A549 (cell line): ENCODE measurements around the gene IQCC. TPM values are rescaled to one million over a fixed set of nuclear protein-coding genes. Genes with fewer than 3 reads are reported as not detected.

ENCODE experiments used
- ATAC-seq, 2 experiments: fragments of 200-7000 bp in 1 of 2; fragments of >200 bp in 1 of 2; cut with Nextera tagmentation in 1 of 2; cut with Tn5 transposase in 1 of 2; 3 replicates each; pipeline versions ENCODE4 v1.8.0 to v1.9.1; 2018 to 2020; ENCODE audit warnings: mild to moderate bottlenecking in 1 of 2, moderate library complexity in 1 of 2
- CTCF ChIA-PET: fragments of 300-600 bp; sonication (Branson Sonifier 250); formaldehyde crosslinking; extraction: SDS; loops from one replicate; lab custom pipeline; 2021; ENCODE audit warnings: antibody characterized with exemption, inconsistent platforms; lab: Yijun Ruan, JAX
- POLR2A ChIA-PET: fragments of 350-600 bp; formaldehyde crosslinking; extraction: SDS; loops from one replicate; lab custom pipeline; 2021; ENCODE audit warnings: antibody characterized with exemption, inconsistent platforms; lab: Yijun Ruan, JAX
- DNase-seq, 2 experiments: peaks; one replicate each; pipeline versions ENCODE4 v3.0.0 to v3.0.0-alpha.2; 2011 to 2016; ENCODE audit warnings: low read depth in 1 of 2, low spot score in 1 of 2
- FAIRE-seq: peaks from 2 replicates; lab custom pipeline; 2011; peaks lifted over from hg19 to GRCh38; lab: Jason Lieb, UNC
- H3K27ac ChIP-seq, 2 experiments: fragments of >200 bp; sonication (Bioruptor Twin); formaldehyde crosslinking; 3 replicates each; pipeline ENCODE4 v1.5.1; 2016 to 2017
- H3K4me1 ChIP-seq: fragments of >200 bp; sonication (Bioruptor Twin); formaldehyde crosslinking; 3 replicates; pipeline ENCODE4 v1.6.1; 2016
- H3K4me2 ChIP-seq: fragments of >200 bp; sonication (Bioruptor Twin); formaldehyde crosslinking; 3 replicates; pipeline ENCODE4 v1.6.1; 2016
- H3K4me3 ChIP-seq: fragments of >200 bp; sonication (Bioruptor Twin); formaldehyde crosslinking; 3 replicates; pipeline ENCODE4 v1.5.1; 2016
- H3K9me3 ChIP-seq: fragments of >200 bp; sonication (Bioruptor Twin); formaldehyde crosslinking; 3 replicates; pipeline ENCODE4 v1.6.1; 2016
- ATOH8 ChIP-seq: fragments of 250-450 bp; sonication (Bioruptor Pico); IDR thresholded peaks from 2 replicates; pipeline ENCODE4 v1.5.0; 2020; ENCODE audit warnings: low read depth, mild to moderate bottlenecking, moderate library complexity
- CHD4 ChIP-seq: fragments of 200-600 bp; sonication (generic); IDR thresholded peaks from 2 replicates; pipeline ENCODE4 v1.6.1; 2016; ENCODE audit warnings: antibody characterized with exemption, mild to moderate bottlenecking, borderline replicate concordance
- E2F6 ChIP-seq: IDR thresholded peaks from 2 replicates; pipeline ENCODE4 v1.6.1; 2012; ENCODE audit warnings: low read depth, borderline replicate concordance
- EHMT2 ChIP-seq: fragments of 200-600 bp; sonication (generic); IDR thresholded peaks from 2 replicates; pipeline ENCODE4 v1.6.1; 2016; ENCODE audit warnings: antibody characterized with exemption, low read depth, mild to moderate bottlenecking, moderate library complexity
- FOSB ChIP-seq: fragments of 250-450 bp; sonication (Bioruptor Pico); IDR thresholded peaks from 2 replicates; pipeline ENCODE4 v1.5.0; 2020; ENCODE audit warnings: mild to moderate bottlenecking, moderate library complexity
- HDAC2 ChIP-seq: fragments of 200-600 bp; sonication (generic); IDR thresholded peaks from 2 replicates; pipeline ENCODE4 v1.6.1; 2016
- HMGXB4 ChIP-seq: fragments of 250-450 bp; sonication (Bioruptor Pico); IDR thresholded peaks from 2 replicates; pipeline ENCODE4 v1.5.0; 2021; ENCODE audit warnings: mild to moderate bottlenecking, moderate library complexity, borderline replicate concordance
- HOXA7 ChIP-seq: fragments of 250-450 bp; sonication (Bioruptor Pico); IDR thresholded peaks from 2 replicates; pipeline ENCODE4 v1.5.0; 2020; ENCODE audit warnings: mild to moderate bottlenecking, moderate library complexity
- JUN ChIP-seq, 2 experiments: fragments of >200 bp; sonication (Bioruptor Twin); formaldehyde crosslinking; IDR thresholded peaks; 2 replicates in 1 of 2; 3 replicates in 1 of 2; pipeline ENCODE4 v1.6.1; 2016 to 2017
- KDM1A ChIP-seq: fragments of 200-600 bp; sonication (generic); IDR thresholded peaks from 2 replicates; pipeline ENCODE4 v1.6.1; 2016; ENCODE audit warnings: low read depth, mild to moderate bottlenecking
- MAX ChIP-seq: IDR thresholded peaks from 2 replicates; pipeline ENCODE4 v1.6.1; 2012
- MYC ChIP-seq: IDR thresholded peaks from 2 replicates; pipeline ENCODE4 v1.6.1; 2012; ENCODE audit warnings: mild to moderate bottlenecking, inconsistent platforms, low read length, improper control_type of control experiment, borderline replicate concordance
- NR3C1 ChIP-seq: fragments of >200 bp; sonication (Bioruptor Twin); formaldehyde crosslinking; IDR thresholded peaks from 3 replicates; pipeline ENCODE4 v1.6.1; 2017
- PBX3 ChIP-seq: IDR thresholded peaks from 2 replicates; pipeline ENCODE4 v1.6.1; 2012
- RAD21 ChIP-seq, 2 experiments: fragments of >200 bp in 1 of 2; sonication (Bioruptor Twin) in 1 of 2; formaldehyde crosslinking in 1 of 2; IDR thresholded peaks in 1 of 2; conservative IDR thresholded peaks in 1 of 2; 2 replicates in 1 of 2; 3 replicates in 1 of 2; pipeline ENCODE4 v1.6.1; 2012 to 2018; ENCODE audit warnings: inconsistent platforms in 1 of 2
- RARB ChIP-seq: fragments of 250-450 bp; sonication (Bioruptor Pico); IDR thresholded peaks from 2 replicates; pipeline ENCODE4 v1.8.0; 2021; ENCODE audit warnings: mild to moderate bottlenecking, moderate library complexity
- RNF2 ChIP-seq: fragments of 200-600 bp; sonication (generic); IDR thresholded peaks from 2 replicates; pipeline ENCODE4 v1.6.1; 2016; ENCODE audit warnings: low read depth, mild to moderate bottlenecking, antibody characterized with exemption, moderate library complexity, borderline replicate concordance
- ZFP36 ChIP-seq: fragments of 450-650 bp; IDR thresholded peaks from 2 replicates; pipeline ENCODE4 v1.6.1; 2014; ENCODE audit warnings: borderline replicate concordance; ENCODE audit not compliant: partially characterized antibody
- WGBS: methylation state at CpG from one replicate; pipeline ENCODE4 v1.1.6; 2017; ENCODE audit errors: missing lambda C conversion rate; 5-methylcytosine and 5-hydroxymethylcytosine counted together
- polyA plus RNA-seq, 4 experiments: library from polyadenylated mRNA; depleted of rRNA in 3 of 4; stranded (reverse); fragments of >200 nt; fragmentation: RNase III in 1 of 4; extraction: RNeasy Plus Mini Kit Qiagen cat#74134 plus additional on column Dnase treatment in 1 of 4; gene quantifications; 2 replicates in 3 of 4; 3 replicates in 1 of 4; pipeline ENCODE4 v1.2.3, GENCODE V29; 2011 to 2017

IQCC gene
- polyA plus RNA-seq, 2 of the 4 experiments (the other 2 are of a cell fraction) = 1.6 to 2.0 TPM

GRCh38 chr1:32199717-32200072 is 5.8 kb upstream of the IQCC start (continued):
- TF ChIP-seq PBX3 (no peak), CHD4 (no peak)

- 12% methylated on average over 13 of the region's 34 CpGs for WGBS
- peak within 1 kb of the TSS; percentile 63 for H3K4me2 ChIP-seq
- no peak for FAIRE-seq
Measured at GRCh38 chr1:32200226-32201010, 5.1 kb upstream of the IQCC start, which contains the start of gene CCDC28B. TSS of gene CCDC28B (plus strand) at chr1:32200595. CDS start at chr1:32201936, 1,341 bp downstream.

More at GRCh38 chr1:32200226-32201010, 5.1 kb upstream of the IQCC start, which contains the start of gene CCDC28B:
- Histone ChIP-seq H3K9me3 (no peaks in the 10 kb centered on the region), H3K4me3 (peak within 1 kb of the TSS; percentile 35)
- TF ChIP-seq HDAC2 = no peak
- no peak for TF ChIP-seq MYC
- TF ChIP-seq JUN (IDR thresholded peaks at IDR 0.05) = no peak
- no peak for TF ChIP-seq HMGXB4 (CRISPR knock-in tag)
- TF ChIP-seq RARB (CRISPR knock-in tag) = no peak
- peak; percentile 67; the same call in 1 of the 2 replicates for TF ChIP-seq ATOH8 (CRISPR knock-in tag)
- TF ChIP-seq RAD21 (conservative IDR thresholded peaks at IDR 0.05 in 1 of 2, IDR thresholded peaks at IDR 0.05 in 1 of 2) = no peak
- TF ChIP-seq RNF2 = no peak
- TF ChIP-seq FOSB (CRISPR knock-in tag) = no peak
- no peak for TF ChIP-seq HOXA7
- TF ChIP-seq NR3C1 = no peak
- TF ChIP-seq MAX = peak; percentile 83
- peak; percentile 82; the same call in 1 of the 2 replicates for TF ChIP-seq E2F6
- no peak for TF ChIP-seq KDM1A
- no peak for TF ChIP-seq EHMT2
- TF ChIP-seq ZFP36 = no peak
- TF ChIP-seq, all 56 proteins: peak for 3
- peak in 1 of 2 experiments; percentile 49 for DNase-seq
- Histone ChIP-seq H3K4me1 (0 out of 3 replicates have a peak, but pooled peaks cover 5% of the 10 kb centered on the region), H3K27ac (peak within 1 kb of the TSS; percentile 15 to 77; a peak in 5 of 6 replicates)
- peak; percentile 48 to 53 for ATAC-seq
- ChIA-PET CTCF (interaction anchor here (1.2 to 3.1 kb wide), 4 partner anchors 9 to 48 kb away, joined by 3 to 14 read pairs (median 6); no protein-coding TSS in a partner anchor), POLR2A (interaction anchor here (1.1 to 2.6 kb wide), 3 partner anchors 21 to 136 kb away, joined by 3 to 16 read pairs (median 5); partner anchors contain the start of genes MARCKSL1, TMEM39B and TXLNA)
